HK-2 (cell line): ENCODE results near the gene PAH.
A peak's percentile ranks its signal among the peaks of the same experiment; 100 is the strongest.

Experiments used
- DNase-seq: peaks from one replicate; pipeline ENCODE4 v3.0.0-alpha.2; 2018; ENCODE audit not compliant: unreplicated experiment

Gene PAH

GRCh38 chr12:102917026-102917787 lies at the start of gene PAH:
TSS of gene PAH (minus strand) at chr12:102917244. CDS start at chr12:102917130, 114 bp downstream.
- no peak for DNase-seq

DNA sequence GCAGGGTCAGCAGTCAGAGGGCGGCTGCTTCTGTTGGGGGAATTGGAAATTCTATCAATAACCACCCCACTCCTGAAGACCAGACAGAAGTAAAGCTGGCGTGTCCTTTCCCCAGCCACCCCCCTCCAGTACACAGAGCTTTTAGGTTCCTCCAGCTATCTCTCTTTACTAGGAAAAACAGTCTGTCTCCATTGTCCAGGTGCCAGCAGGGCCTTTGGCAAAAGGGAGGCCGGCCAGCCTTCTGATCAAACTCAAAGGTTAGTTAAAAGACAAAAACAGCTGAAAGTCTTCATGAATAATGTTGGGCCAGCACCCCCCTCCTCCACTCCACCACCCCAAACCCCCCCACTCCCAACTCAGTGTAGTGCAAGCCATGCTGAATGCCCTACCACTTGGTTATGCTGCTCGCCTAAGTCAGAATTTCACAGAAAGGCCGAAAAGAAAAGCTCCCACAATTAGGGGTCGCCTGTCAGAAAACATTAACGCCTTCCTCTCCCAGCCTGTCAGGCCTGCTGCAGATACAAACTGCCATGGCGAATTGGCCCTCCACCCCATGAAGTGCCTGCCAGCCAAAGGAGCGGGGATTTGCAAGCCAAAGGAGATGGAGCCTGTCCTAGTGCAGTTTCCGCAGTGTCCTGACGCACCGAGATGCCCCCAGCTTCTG lies 49.3 kb upstream of the PAH start:
- DNase-seq: no peak

GRCh38 chr12:102965281-102966155 lies 48.5 kb upstream of the PAH start:
- no peak for DNase-seq

GRCh38 chr12:102964872-102965271 lies 47.8 kb upstream of the PAH start:
- no peak for DNase-seq

DNA sequence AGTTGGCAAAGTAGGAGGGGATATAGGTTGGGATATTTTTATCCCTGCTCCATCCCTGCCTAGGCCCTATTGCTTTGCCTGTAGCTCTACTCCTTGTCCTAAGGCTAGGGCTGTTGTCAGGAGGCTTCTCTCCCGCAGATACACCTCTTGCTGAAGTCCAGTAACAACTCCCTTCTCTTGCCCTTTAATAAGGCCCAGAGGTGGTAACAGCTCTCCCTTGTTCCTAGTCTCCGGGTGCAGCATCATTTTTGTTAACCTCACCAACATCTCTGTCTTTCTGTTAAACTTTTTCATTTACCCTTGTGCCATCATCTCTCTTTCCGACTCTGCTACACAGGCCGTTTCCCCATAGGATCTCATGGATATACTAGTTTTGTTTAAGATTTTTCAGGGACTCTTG lies 46.8 kb upstream of the PAH start:
- no peak for DNase-seq

DNA sequence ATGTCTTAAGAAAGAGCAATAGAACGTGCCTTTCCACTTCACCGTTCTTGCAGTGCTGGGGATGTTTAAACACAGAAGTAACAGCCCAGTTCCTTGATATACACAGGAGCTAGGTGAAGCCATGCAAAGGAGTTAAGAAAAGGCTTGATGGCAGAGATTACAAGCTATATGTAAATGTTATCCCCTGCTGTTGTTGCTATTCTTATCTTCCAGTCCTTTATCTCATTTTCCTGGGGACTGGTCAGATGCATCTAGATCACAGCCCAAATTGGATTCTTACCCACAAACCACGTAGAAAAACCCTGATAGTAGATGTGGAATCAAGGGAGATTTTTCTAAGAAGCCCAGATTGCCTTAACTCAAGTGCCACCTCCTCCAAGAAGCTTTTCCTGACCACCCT lies 45.9 kb upstream of the PAH start:
- DNase-seq: no peak

GRCh38 chr12:102962532-102962931 lies 45.5 kb upstream of the PAH start:
- no peak for DNase-seq

DNA sequence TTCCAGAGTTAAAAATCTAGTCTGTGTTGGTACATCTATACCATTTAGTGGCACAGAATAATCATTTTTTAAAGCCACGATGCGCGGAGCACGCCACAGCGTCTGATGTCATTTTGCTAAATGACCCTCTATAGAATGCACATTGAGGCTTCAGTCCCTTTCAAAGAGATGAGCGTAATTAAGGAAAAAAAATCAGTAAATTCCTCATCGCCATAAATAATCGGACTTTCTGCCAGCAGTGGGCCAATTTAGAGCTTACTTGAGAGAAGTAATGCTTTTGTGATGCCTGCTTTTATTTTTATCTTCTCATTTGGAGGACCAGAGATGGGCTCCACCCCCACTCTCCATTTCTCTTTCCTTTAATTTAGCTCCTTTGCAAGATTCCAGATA lies 44.4 kb upstream of the PAH start:
- DNase-seq: no peak

- no peak for DNase-seq
Observed at GRCh38 chr12:102960766-102961465, 43.9 kb upstream of the PAH start.

DNA sequence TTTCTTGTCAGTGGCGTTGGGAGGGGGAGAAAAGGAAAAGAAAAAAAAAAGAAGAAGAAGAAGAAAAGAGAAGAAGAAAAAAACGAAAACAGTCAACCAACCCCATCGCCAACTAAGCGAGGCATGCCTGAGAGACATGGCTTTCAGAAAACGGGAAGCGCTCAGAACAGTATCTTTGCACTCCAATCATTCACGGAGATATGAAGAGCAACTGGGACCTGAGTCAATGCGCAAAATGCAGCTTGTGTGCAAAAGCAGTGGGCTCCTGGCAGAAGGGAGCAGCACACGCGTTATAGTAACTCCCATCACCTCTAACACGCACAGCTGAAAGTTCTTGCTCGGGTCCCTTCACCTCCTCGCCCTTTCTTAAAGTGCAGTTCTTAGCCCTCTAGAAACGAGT lies 42.3 kb upstream of the PAH start:
- no peak for DNase-seq

- no peak for DNase-seq
Observed at GRCh38 chr12:102958830-102959176, 41.8 kb upstream of the PAH start.

GRCh38 chr12:102958073-102958829 lies 41.2 kb upstream of the PAH start:
- no peak for DNase-seq

- DNase-seq: peak; percentile 8
Observed at GRCh38 chr12:102957339-102958050, 40.5 kb upstream of the PAH start, which contains the start of gene ASCL1. TSS of gene ASCL1 (plus strand) at chr12:102957674. CDS start at chr12:102958245, 571 bp downstream.

DNA sequence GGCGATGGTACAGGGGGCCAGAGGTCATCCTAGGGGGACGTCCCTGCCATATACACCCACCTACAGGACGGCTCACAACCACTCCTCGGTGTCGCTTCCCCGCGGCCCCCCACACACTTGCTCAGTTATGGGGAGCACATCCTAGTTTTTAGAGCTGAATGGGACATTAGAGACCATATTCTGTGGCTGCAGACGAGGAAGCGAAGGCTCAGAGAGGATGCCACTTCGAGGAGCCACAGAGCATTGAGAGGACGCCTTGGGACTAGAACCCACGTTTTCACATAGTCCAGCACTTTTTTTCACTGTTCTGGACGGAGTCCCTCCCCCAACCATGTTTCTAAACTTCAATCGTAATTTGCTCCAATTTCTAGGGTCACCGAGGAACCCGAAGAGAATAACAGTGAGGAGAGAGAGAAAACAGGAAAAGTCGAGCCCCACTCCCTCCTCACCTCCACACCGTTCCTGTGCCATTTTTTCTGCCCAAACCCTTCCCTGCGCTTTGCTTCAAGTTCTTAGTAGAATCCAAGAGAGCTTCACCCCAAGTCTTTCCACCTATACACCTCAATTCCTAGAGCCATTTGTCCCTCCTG lies 39.8 kb upstream of the PAH start:
- no peak for DNase-seq

- DNase-seq: no peak
Observed at GRCh38 chr12:102955926-102956737, 39.1 kb upstream of the PAH start.

GRCh38 chr12:102954134-102954533 lies 37.1 kb upstream of the PAH start:
- DNase-seq: no peak

GRCh38 chr12:102953221-102953620 lies 36.2 kb upstream of the PAH start:
- no peak for DNase-seq

GRCh38 chr12:102951841-102952240 lies 34.8 kb upstream of the PAH start:
- DNase-seq: no peak

GRCh38 chr12:102950950-102951619 lies 34.0 kb upstream of the PAH start:
- DNase-seq: no peak
